ENCODE measurements around the gene NR6A1. TPM values are rescaled to one million over a fixed set of nuclear protein-coding genes. Genes with fewer than 3 reads are reported as not detected.

The NR6A1 gene
- total RNA-seq, 5 donors from 2014 or later (not counting 1 experiment from before 2014, with no cell fraction given) = 0.19 to 0.50 (median 0.40) TPM; not detected in 1

DNA sequence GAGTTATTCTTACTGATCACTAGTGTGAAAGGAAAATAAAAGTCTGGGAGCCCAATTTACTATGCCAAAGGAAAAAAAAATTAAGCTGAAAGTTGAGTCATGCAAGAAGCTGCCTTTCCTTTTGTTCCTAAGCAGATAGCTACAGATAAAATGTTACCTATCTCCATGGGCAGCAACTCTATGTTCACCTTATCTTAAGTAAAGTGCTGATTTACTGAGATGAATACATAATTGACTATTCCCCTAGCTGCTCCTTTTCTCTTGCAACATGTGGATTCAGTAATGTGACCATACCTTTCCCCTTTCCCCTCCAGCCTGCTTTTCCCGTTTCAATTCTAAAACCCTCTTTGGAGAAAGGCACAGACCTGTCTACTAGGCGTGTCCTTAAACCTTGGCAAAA lies 201.2 kb downstream of the NR6A1 start:
- H3K27me3 Mint-ChIP-seq = peaks cover 8 to 14% of the 10 kb centered on the region in 2 donors
- 65% methylated on average over 2 of the region's 2 CpGs for WGBS (ENCODE audit: insufficient coverage)
- no peaks in the 10 kb centered on the region for H3K36me3 Mint-ChIP-seq
- ChIA-PET POLR2A (no interaction called here), CTCF (no interaction called here)
- no peaks in the 10 kb centered on the region for H3K4me1 Mint-ChIP-seq
- H3K9me3 ChIP-seq = no peaks in the 10 kb centered on the region
- DNase-seq (no peak), ATAC-seq (replicated peaks in 1 of 4) (no peak)
- no peak overlapping the region for H3K27ac Mint-ChIP-seq
- no peak overlapping the region for H3K4me3 ChIP-seq (ENCODE audit: control insufficient read depth in 1 of 2, extremely low read depth in 1 of 2, low read length in 1 of 2)
- no peaks in the 10 kb centered on the region for H3K4me1 ChIP-seq (ENCODE audit: control insufficient read depth in 1 of 2, extremely low read depth in 1 of 2, insufficient read depth in 2 of 2, low read length in 2 of 2)
- no peaks in the 10 kb centered on the region for H3K27me3 ChIP-seq (replicated peaks in 1 of 2; ENCODE audit: control insufficient read depth in 2 of 2, extremely low read depth in 1 of 2, insufficient read depth in 2 of 2, low read length in 1 of 2)
- H3K27ac ChIP-seq (ENCODE audit: low read length) = no peak overlapping the region
- no peaks in the 10 kb centered on the region for H3K36me3 ChIP-seq (ENCODE audit: control insufficient read depth in 2 of 2, extremely low read depth in 1 of 2, insufficient read depth in 1 of 2, low read length in 1 of 2)
- no peak overlapping the region for H3K4me3 Mint-ChIP-seq
- no peaks in the 10 kb centered on the region for H3K9me3 Mint-ChIP-seq

DNA sequence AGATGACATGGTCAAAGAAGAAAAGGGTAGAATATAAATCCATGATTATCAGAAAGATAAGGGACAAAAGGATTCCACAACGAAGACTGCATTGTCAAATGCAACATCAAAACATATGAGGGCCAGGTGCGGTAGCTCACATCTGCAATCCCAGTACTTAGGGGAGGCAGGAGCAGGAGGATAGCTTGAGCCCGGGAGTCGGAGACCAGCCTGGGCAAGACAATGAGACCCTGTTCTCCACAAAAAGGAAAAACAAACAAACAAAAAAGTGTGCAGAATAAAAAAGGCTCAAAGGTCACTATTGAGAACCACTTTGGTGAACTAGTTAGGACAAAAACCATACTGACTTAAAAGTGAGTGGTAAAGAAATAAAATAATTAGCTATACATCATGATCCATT lies 203.7 kb downstream of the NR6A1 start:
- H3K36me3 Mint-ChIP-seq = no peaks in the 10 kb centered on the region
- DNase-seq (no peak), ATAC-seq (replicated peaks in 1 of 4) (no peak)
- no peak overlapping the region for H3K4me3 ChIP-seq (ENCODE audit: control insufficient read depth in 1 of 2, extremely low read depth in 1 of 2, low read length in 1 of 2)
- H3K4me3 Mint-ChIP-seq = no peak overlapping the region
- H3K27ac ChIP-seq (ENCODE audit: low read length) = no peak overlapping the region
- H3K36me3 ChIP-seq (ENCODE audit: control insufficient read depth in 2 of 2, extremely low read depth in 1 of 2, insufficient read depth in 1 of 2, low read length in 1 of 2) = no peaks in the 10 kb centered on the region
- ChIA-PET POLR2A (no interaction called here), CTCF (interaction anchor here in 1 of 2 donors (0.6 kb wide), 1 partner anchor 205 kb away, joined by 3 read pairs; no protein-coding TSS in a partner anchor)
- H3K9me3 ChIP-seq = no peaks in the 10 kb centered on the region
- no peaks in the 10 kb centered on the region for H3K4me1 ChIP-seq (ENCODE audit: control insufficient read depth in 1 of 2, extremely low read depth in 1 of 2, insufficient read depth in 2 of 2, low read length in 2 of 2)
- peaks cover 0 to 2% of the 10 kb centered on the region in 2 experiments for H3K27me3 ChIP-seq (replicated peaks in 1 of 2; ENCODE audit: control insufficient read depth in 2 of 2, extremely low read depth in 1 of 2, insufficient read depth in 2 of 2, low read length in 1 of 2)
- WGBS (ENCODE audit: insufficient coverage) = no CpG with 5 or more reads among the region's 4 CpGs
- peaks cover 9 to 12% of the 10 kb centered on the region in 2 donors for H3K27me3 Mint-ChIP-seq
- no peaks in the 10 kb centered on the region for H3K9me3 Mint-ChIP-seq
- H3K4me1 Mint-ChIP-seq = no peaks in the 10 kb centered on the region
- H3K27ac Mint-ChIP-seq = no peak overlapping the region

DNA sequence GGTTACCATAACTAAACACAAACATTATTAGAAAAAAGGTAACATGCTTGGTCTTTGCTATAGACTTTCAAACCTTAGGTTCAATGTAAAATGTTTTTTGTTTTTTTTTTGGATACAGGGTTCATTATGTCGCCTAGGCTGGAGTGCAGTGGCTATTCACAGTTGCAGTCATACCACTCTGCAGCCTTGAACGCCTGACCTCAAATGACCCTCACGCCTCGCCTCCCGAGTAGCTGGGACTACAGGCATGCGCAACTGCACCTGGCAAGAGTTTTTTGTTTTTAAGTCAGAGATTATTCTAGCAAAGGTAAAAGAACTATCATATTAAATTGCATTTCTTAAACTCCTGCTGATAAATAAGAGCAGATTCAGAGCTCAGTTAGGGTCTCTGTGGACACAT lies 208.8 kb downstream of the NR6A1 start:
- DNase-seq = no peak
- no peak for ATAC-seq (replicated peaks in 1 of 4)
- Mint-ChIP-seq H3K27ac (no peak overlapping the region), H3K4me3 (no peak overlapping the region), H3K9me3 (no peaks in the 10 kb centered on the region), H3K36me3 (no peaks in the 10 kb centered on the region), H3K4me1 (no peaks in the 10 kb centered on the region), H3K27me3 (peaks cover 8 to 14% of the 10 kb centered on the region in 2 donors)
- CTCF ChIA-PET = interaction anchor here in 1 of 2 donors (1.4 kb wide), 1 partner anchor 10 kb away, joined by 4 read pairs; no protein-coding TSS in a partner anchor
- peaks cover 0 to 6% of the 10 kb centered on the region in 2 experiments for H3K27me3 ChIP-seq (replicated peaks in 1 of 2; ENCODE audit: control insufficient read depth in 2 of 2, extremely low read depth in 1 of 2, insufficient read depth in 2 of 2, low read length in 1 of 2)
- H3K27ac ChIP-seq (ENCODE audit: low read length) = no peak overlapping the region
- no peak overlapping the region for H3K4me3 ChIP-seq (ENCODE audit: control insufficient read depth in 1 of 2, extremely low read depth in 1 of 2, low read length in 1 of 2)
- no peaks in the 10 kb centered on the region for H3K9me3 ChIP-seq
- WGBS (ENCODE audit: insufficient coverage) = 83% methylated on average over 2 of the region's 6 CpGs
- H3K36me3 ChIP-seq (ENCODE audit: control insufficient read depth in 2 of 2, extremely low read depth in 1 of 2, insufficient read depth in 1 of 2, low read length in 1 of 2) = no peaks in the 10 kb centered on the region
- H3K4me1 ChIP-seq (ENCODE audit: control insufficient read depth in 1 of 2, extremely low read depth in 1 of 2, insufficient read depth in 2 of 2, low read length in 2 of 2) = no peaks in the 10 kb centered on the region
- POLR2A ChIA-PET = no interaction called here

DNA sequence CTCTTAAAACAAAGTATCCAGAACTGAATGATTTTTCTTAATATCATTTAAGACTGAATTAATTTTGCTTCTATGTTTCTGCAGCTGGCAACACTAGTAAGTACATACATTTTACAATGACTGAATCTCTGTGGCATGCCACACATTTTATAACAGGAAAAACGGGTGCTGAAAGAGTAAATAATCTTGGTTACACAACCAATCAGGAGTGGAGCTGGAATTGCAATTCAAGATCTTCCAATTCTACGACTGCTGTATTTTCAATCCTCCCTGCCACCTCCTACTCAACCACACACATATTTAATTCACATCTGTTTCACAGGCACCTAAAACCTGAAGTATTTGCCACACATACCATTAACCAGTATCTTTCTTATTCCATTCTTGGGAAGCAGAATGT lies 211.2 kb downstream of the NR6A1 start:
- DNase-seq (no peak), ATAC-seq (replicated peaks in 1 of 4) (no peak)
- Mint-ChIP-seq H3K27me3 (peaks cover 9 to 10% of the 10 kb centered on the region in 2 donors), H3K4me3 (no peak overlapping the region), H3K4me1 (no peaks in the 10 kb centered on the region), H3K9me3 (no peaks in the 10 kb centered on the region), H3K27ac (no peak overlapping the region), H3K36me3 (no peaks in the 10 kb centered on the region)
- no peaks in the 10 kb centered on the region for H3K36me3 ChIP-seq (ENCODE audit: control insufficient read depth in 2 of 2, extremely low read depth in 1 of 2, insufficient read depth in 1 of 2, low read length in 1 of 2)
- 83% methylated on average over 1 of the region's 2 CpGs for WGBS (ENCODE audit: insufficient coverage)
- CTCF ChIA-PET = no interaction called here
- H3K4me3 ChIP-seq (ENCODE audit: control insufficient read depth in 1 of 2, extremely low read depth in 1 of 2, low read length in 1 of 2) = no peak overlapping the region
- no peak overlapping the region for H3K27ac ChIP-seq (ENCODE audit: low read length)
- POLR2A ChIA-PET = no interaction called here
- no peaks in the 10 kb centered on the region for H3K9me3 ChIP-seq
- no peaks in the 10 kb centered on the region for H3K4me1 ChIP-seq (ENCODE audit: control insufficient read depth in 1 of 2, extremely low read depth in 1 of 2, insufficient read depth in 2 of 2, low read length in 2 of 2)
- H3K27me3 ChIP-seq (replicated peaks in 1 of 2; ENCODE audit: control insufficient read depth in 2 of 2, extremely low read depth in 1 of 2, insufficient read depth in 2 of 2, low read length in 1 of 2) = peaks cover 0 to 6% of the 10 kb centered on the region in 2 experiments

DNA sequence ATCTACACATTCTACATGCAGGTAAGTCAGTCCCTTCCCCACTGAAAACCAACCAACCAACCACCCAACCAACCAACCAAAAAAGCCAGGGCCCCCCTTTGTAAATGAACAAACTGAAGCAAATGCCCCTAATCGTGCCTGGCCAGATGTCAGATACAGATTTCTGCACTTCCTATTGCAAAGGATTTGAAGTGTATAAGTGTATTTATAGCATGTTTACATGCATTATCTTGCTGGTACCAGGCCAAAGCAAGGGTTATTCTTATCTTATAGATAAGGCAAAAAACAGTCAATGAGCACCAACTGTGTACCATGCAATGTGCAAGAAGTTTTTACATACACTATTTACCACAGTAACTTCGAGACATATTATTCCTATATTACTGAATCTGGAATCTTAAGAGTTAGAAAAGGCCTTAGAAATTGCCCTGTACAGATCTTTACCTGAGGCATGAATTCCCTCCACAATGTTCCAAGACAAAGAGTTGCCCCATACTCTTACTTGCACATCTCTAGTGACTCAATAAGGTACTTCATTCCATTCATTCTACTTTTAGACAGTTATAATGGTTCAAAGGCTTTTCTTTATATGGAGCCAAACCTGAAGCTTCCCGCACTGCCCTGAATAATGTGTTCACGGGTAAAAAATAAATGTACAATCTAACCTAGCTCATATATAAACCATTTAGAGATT lies 212.2 kb downstream of the NR6A1 start:
- WGBS (ENCODE audit: insufficient coverage) = 83% methylated on average over 1 of the region's 4 CpGs
- H3K4me1 Mint-ChIP-seq = no peaks in the 10 kb centered on the region
- no peak overlapping the region for H3K4me3 Mint-ChIP-seq
- no peak for ATAC-seq (replicated peaks in 1 of 4)
- no peaks in the 10 kb centered on the region for H3K36me3 Mint-ChIP-seq
- DNase-seq = no peak
- ChIA-PET CTCF (no interaction called here), POLR2A (no interaction called here)
- Histone ChIP-seq H3K4me1 (ENCODE audit: control insufficient read depth in 1 of 2, extremely low read depth in 1 of 2, insufficient read depth in 2 of 2, low read length in 2 of 2) (no peaks in the 10 kb centered on the region), H3K9me3 (no peaks in the 10 kb centered on the region), H3K36me3 (ENCODE audit: control insufficient read depth in 2 of 2, extremely low read depth in 1 of 2, insufficient read depth in 1 of 2, low read length in 1 of 2) (no peaks in the 10 kb centered on the region), H3K27ac (ENCODE audit: low read length) (no peak overlapping the region), H3K4me3 (ENCODE audit: control insufficient read depth in 1 of 2, extremely low read depth in 1 of 2, low read length in 1 of 2) (no peak overlapping the region), H3K27me3 (replicated peaks in 1 of 2; ENCODE audit: control insufficient read depth in 2 of 2, extremely low read depth in 1 of 2, insufficient read depth in 2 of 2, low read length in 1 of 2) (peaks cover 0 to 6% of the 10 kb centered on the region in 2 experiments)
- H3K27me3 Mint-ChIP-seq = peaks cover 9 to 10% of the 10 kb centered on the region in 2 donors
- H3K27ac Mint-ChIP-seq = no peak overlapping the region
- no peaks in the 10 kb centered on the region for H3K9me3 Mint-ChIP-seq

DNA sequence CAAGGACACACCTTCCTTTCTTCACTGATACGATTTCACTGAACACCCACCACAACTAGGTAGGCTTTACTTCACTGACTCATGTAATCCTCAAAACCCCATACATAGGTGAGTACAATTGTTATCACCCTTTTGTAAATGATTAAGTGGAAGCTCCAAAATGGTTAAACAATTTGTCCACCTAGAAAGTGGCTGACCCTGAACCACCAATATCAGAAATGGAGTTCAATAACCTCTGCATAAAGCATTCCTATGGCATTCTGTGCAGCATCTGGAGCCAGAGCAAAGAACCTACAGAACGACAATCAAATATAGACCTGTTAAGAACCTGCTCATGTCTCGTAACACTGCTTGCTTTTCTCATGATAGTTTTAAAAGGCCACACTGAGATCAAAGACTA lies 213.2 kb downstream of the NR6A1 start:
- 90% methylated on average over 2 of the region's 3 CpGs for WGBS (ENCODE audit: insufficient coverage)
- Mint-ChIP-seq H3K9me3 (no peaks in the 10 kb centered on the region), H3K36me3 (no peaks in the 10 kb centered on the region), H3K27ac (no peak overlapping the region), H3K27me3 (peaks cover 9% of the 10 kb centered on the region in 2 donors), H3K4me3 (no peak overlapping the region), H3K4me1 (no peaks in the 10 kb centered on the region)
- peaks cover 0 to 3% of the 10 kb centered on the region in 2 experiments for H3K27me3 ChIP-seq (replicated peaks in 1 of 2; ENCODE audit: control insufficient read depth in 2 of 2, extremely low read depth in 1 of 2, insufficient read depth in 2 of 2, low read length in 1 of 2)
- no peaks in the 10 kb centered on the region for H3K36me3 ChIP-seq (ENCODE audit: control insufficient read depth in 2 of 2, extremely low read depth in 1 of 2, insufficient read depth in 1 of 2, low read length in 1 of 2)
- no peaks in the 10 kb centered on the region for H3K4me1 ChIP-seq (ENCODE audit: control insufficient read depth in 1 of 2, extremely low read depth in 1 of 2, insufficient read depth in 2 of 2, low read length in 2 of 2)
- POLR2A ChIA-PET = interaction anchor here in 1 of 2 donors (0.5 kb wide), 1 partner anchor 222 kb away, joined by 3 read pairs; no protein-coding TSS in a partner anchor
- H3K9me3 ChIP-seq = no peaks in the 10 kb centered on the region
- DNase-seq = no peak
- no peak for ATAC-seq (replicated peaks in 1 of 4)
- no peak overlapping the region for H3K27ac ChIP-seq (ENCODE audit: low read length)
- no peak overlapping the region for H3K4me3 ChIP-seq (ENCODE audit: control insufficient read depth in 1 of 2, extremely low read depth in 1 of 2, low read length in 1 of 2)
- CTCF ChIA-PET = no interaction called here
